ENCODE measurements around the gene RAD51B.
"Not testable (repeated sequence)": the region's sequence is repeated elsewhere in the genome, so short reads cannot be mapped to it uniquely, and the experiment has no call there.

RAD51B gene

DNA sequence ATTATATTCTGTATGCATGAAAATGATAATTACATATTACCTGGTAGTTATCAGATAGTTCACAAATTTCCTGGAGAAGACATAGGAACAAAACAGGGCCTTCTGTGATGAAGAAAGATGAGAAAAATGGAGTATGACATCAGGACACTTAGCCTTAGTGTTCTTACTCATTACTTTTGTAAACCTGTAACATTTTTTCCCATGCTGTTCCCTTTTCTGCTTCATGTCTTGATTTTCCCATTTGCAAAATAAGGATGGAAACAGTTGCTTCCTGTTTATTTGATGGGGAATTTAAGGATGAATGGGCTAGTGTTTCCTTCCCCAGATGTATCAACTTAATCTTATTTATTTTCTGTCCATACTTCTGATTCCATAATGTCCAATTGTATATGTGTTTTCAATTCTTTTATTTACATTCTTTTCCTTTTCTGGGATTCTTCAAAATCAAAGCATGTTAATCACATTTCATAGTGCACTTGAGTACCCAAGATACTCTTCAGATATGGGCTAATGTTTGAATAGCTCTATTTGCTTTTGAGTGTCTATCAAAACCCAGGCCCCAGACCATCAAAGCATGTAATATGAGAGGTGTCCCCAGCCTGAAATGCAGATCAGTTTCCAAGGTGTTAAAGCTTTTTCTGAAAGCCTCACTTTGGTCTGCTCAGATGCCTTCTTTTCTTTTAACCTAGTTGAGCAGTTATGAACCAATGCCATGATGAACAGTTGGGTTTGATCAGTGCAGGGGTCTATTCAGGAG is 260.5 kb downstream of the RAD51B start:
- FAIRE-seq (no peak), DNase-seq (ENCODE audit: insufficient read length) (no peak)
- no peak for TF ChIP-seq POLR2AphosphoS5 (IDR thresholded peaks at IDR 0.05; ENCODE audit: low read depth, low read length)

DNA sequence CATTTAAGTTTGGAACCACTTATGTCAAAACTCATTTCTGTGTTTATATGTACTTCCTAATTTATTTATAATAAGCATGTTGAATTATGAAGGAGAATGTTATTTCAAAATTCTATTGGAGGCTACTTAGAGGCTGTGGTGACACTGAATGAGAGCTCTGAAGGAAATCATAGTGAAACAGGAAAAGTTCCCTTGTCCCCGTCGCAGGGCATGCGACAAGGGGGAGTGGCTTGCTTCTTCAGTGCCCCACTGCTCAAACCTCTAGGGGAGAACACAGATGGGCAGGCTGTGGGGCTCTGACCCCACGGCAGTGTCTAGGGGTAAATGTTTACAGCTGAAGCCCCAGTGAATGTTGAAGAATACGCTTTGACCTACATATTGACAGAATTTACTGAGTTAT is 261.9 kb downstream of the RAD51B start:
- TF ChIP-seq TAF1 (IDR thresholded peaks at IDR 0.05; ENCODE audit: borderline replicate concordance, low read depth, low read length) (no peak), POLR2AphosphoS5 (IDR thresholded peaks at IDR 0.05; ENCODE audit: low read depth, low read length) (no peak), POLR2A (IDR thresholded peaks at IDR 0.05; ENCODE audit: low read depth, low read length) (no peak)
- DNase-seq (ENCODE audit: insufficient read length) (no peak), FAIRE-seq (peak; percentile 57)

DNA sequence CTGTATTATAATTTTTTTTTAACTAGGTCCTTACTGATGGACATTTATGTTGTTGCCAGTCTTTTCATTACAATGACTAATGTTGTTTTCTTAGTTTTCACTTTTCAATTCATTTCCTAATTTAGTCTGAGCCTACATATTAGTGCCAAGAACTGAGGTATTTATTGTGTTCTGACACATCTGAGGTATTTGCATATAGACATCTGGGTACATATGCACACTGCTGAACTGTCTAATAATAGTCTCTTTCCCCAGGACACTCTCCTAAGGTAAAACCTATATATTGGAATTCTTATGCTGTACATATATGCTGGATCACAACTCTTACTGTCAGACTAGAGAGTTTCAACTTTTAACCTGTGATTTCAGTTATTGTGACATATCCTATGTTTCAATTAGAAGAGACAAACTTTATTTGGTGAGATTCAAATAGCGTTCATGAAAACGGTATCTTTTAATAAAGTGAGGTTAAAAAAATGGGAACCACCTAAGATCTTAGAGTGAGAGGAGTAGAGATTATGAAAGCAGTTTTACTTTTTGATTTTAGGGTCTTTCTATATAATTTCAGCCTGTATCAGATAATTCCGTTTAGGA is 263.2 kb downstream of the RAD51B start:
- TF ChIP-seq POLR2AphosphoS5 (IDR thresholded peaks at IDR 0.05; ENCODE audit: low read depth, low read length), result no peak
- no peak for TF ChIP-seq TAF1 (IDR thresholded peaks at IDR 0.05; ENCODE audit: borderline replicate concordance, low read depth, low read length)
- no peak for TF ChIP-seq POLR2A (IDR thresholded peaks at IDR 0.05; ENCODE audit: low read depth, low read length)
- FAIRE-seq (no peak), DNase-seq (ENCODE audit: insufficient read length) (no peak)

DNA sequence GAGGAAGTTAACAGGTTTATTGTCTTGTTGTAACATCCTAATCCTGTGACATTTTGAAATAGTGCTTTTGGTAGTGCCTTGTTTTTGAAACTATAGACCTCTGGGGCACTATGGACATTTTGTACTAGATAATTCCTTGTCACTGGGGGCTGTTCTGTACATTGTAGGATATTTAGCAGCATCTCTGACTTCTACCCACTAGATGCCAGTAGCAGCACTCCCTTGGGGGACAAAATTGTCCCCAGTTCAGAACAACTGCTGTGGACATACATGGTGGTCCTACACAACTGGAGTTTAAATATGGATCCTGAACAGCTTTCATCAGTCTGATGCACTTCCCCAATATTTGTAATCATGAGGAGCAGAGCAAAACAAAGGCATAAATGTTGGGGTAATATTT is 264.7 kb downstream of the RAD51B start:
- peak; percentile 30 for FAIRE-seq

DNA sequence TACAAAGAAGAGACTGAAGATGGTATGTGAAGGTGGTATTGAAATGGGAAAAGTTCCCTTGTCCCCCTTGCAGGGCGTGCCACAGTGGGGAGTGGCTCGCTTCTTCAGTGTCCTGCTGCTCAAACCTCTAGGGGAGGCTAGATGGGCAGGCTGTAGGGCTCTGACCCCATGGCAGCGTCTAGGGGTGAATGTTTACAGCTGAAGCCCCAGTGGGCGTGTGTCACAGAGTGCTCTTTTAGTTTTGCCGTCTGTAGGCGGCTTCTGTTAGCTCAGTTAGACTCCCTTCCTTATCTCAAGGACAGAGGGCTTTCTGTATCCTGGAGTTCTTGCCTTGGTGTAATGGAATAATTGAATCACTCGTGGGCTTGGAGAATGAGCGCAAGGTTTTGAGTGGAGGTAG is 266.2 kb downstream of the RAD51B start:
- TF ChIP-seq TAF1 (IDR thresholded peaks at IDR 0.05; ENCODE audit: borderline replicate concordance, low read depth, low read length) (no peak), POLR2A (IDR thresholded peaks at IDR 0.05; ENCODE audit: low read depth, low read length) (no peak), POLR2AphosphoS5 (IDR thresholded peaks at IDR 0.05; ENCODE audit: low read depth, low read length) (no peak)
- DNase-seq (ENCODE audit: insufficient read length) (no peak), FAIRE-seq (no peak)

More for the DNA sequence above, 264.7 kb downstream of the RAD51B start:
- no peak for DNase-seq (ENCODE audit: insufficient read length)
- TF ChIP-seq TAF1 (IDR thresholded peaks at IDR 0.05; ENCODE audit: borderline replicate concordance, low read depth, low read length) (no peak), POLR2A (IDR thresholded peaks at IDR 0.05; ENCODE audit: low read depth, low read length) (no peak), POLR2AphosphoS5 (IDR thresholded peaks at IDR 0.05; ENCODE audit: low read depth, low read length) (no peak)

DNA sequence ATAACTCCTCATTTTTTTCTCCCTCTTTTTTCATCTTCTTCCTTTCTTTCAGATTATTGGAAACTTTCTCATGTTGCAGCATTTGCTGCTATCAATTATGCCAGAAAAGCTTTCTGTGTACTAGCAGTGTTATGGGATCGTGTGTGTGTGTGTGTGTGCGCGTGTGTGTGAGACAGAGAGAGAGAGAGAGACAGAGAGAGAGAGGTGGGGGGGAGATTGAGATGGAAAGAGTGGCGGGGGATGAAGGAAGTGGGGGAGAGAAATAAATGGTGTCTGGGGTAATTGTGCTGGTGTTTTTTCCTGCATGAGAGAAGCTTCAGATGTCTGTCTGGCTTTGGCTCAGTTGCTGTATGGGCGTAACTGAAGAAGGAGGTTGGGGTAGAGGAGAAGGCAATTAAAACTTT is 268.9 kb downstream of the RAD51B start:
- FAIRE-seq (no peak), DNase-seq (ENCODE audit: insufficient read length) (no peak)
- no peak for TF ChIP-seq TAF1 (IDR thresholded peaks at IDR 0.05; ENCODE audit: borderline replicate concordance, low read depth, low read length)
- TF ChIP-seq POLR2A (IDR thresholded peaks at IDR 0.05; ENCODE audit: low read depth, low read length), result no peak
- TF ChIP-seq POLR2AphosphoS5 (IDR thresholded peaks at IDR 0.05; ENCODE audit: low read depth, low read length), result no peak

DNA sequence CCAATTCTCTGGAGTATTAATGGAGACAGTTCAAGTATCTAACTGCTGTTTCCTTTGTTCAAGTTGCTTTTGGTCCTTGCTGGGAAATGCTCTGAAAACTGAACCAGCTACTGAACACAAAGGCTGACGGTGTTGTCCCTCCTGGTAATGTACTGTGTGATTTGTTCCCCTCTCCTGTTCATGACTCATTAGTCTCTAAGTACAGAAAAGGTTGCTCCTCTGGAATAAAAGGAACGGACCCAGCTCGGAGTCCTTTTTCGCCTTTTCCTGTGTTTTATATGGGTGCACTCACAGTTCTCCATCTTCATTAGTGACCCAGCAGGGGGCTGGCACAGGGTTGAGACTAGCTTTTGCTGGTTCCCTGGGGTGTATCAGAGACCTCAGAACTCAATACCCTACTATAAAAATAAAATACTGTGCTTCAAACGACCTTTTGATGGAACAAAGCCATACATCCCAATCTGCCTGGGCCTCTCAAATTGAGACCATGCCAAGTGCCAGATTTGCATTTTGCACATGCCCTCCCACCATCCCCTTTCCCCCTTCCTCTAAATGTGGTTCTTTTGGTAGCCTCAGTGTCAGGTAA is 269.7 kb downstream of the RAD51B start:
- DNase-seq (ENCODE audit: insufficient read length) (no peak), FAIRE-seq (no peak)
- TF ChIP-seq TAF1 (IDR thresholded peaks at IDR 0.05; ENCODE audit: borderline replicate concordance, low read depth, low read length), result no peak
- no peak for TF ChIP-seq POLR2A (IDR thresholded peaks at IDR 0.05; ENCODE audit: low read depth, low read length)
- no peak for TF ChIP-seq POLR2AphosphoS5 (IDR thresholded peaks at IDR 0.05; ENCODE audit: low read depth, low read length)

DNA sequence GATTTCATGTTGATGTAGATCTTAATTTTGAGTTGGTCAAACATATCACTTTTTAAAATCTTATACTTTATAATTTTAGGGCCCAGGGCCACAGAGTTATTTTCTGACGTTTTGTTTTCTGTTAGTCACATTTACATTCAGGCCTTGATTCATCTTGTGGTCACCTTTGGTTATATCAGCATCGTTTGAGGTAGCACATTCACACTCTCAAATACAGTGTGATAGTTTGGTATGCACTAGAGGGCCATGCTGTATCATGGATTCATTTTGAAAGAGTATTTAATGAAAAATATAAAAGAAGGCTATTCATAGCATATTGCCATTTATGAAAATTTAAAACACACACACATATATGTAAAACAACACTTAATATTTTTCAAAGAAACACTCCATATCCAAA is 274.6 kb downstream of the RAD51B start:
- DNase-seq (ENCODE audit: insufficient read length) (no peak), FAIRE-seq (no peak)
- TF ChIP-seq TAF1 (IDR thresholded peaks at IDR 0.05; ENCODE audit: borderline replicate concordance, low read depth, low read length) (no peak), POLR2AphosphoS5 (IDR thresholded peaks at IDR 0.05; ENCODE audit: low read depth, low read length) (no peak), POLR2A (IDR thresholded peaks at IDR 0.05; ENCODE audit: low read depth, low read length) (no peak)

DNA sequence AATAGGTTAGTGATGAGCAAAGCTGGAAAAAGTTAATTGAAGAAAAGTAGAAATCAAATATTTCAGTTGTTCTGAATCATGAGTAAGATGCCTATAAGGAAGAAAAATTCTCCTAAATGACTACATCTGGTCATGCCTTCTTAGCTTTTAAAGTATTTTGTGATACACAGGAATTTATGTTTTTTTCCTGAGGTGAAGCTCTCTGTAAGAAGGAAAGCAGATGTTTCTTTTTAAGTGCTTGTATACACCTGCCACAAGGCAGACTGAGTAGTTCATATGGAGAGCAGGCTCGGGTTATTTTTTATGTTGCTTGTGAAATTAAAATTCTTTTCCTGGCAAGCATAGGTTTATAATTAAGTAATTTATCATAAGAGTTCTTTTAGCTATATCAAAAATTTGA is 275.2 kb downstream of the RAD51B start:
- DNase-seq (ENCODE audit: insufficient read length), result no peak
- TF ChIP-seq POLR2A (IDR thresholded peaks at IDR 0.05; ENCODE audit: low read depth, low read length), result no peak
- no peak for TF ChIP-seq TAF1 (IDR thresholded peaks at IDR 0.05; ENCODE audit: borderline replicate concordance, low read depth, low read length)
- no peak for TF ChIP-seq POLR2AphosphoS5 (IDR thresholded peaks at IDR 0.05; ENCODE audit: low read depth, low read length)
- FAIRE-seq, result no peak

DNA sequence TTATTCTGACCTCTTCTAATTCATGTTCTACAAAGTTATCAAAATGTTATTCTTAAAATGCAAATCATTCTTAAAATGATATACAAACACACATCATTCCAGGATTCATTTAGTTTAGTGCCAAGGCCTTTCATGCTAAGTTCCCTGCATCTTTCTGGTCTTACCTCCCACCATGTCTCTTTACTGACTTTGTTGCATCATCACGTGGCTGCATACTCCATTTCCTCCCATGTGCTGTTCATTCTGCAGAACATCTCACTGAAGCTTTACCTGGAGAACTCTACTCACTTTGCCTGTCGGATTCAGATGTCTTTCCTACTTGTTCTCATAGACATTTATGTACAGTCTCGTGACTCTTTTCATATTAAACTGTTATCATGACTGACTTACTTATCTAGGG is 278.1 kb downstream of the RAD51B start:
- no peak for FAIRE-seq
- no peak for TF ChIP-seq POLR2AphosphoS5 (IDR thresholded peaks at IDR 0.05; ENCODE audit: low read depth, low read length)
- no peak for TF ChIP-seq TAF1 (IDR thresholded peaks at IDR 0.05; ENCODE audit: borderline replicate concordance, low read depth, low read length)
- no peak for TF ChIP-seq POLR2A (IDR thresholded peaks at IDR 0.05; ENCODE audit: low read depth, low read length)
- DNase-seq (ENCODE audit: insufficient read length), result no peak

DNA sequence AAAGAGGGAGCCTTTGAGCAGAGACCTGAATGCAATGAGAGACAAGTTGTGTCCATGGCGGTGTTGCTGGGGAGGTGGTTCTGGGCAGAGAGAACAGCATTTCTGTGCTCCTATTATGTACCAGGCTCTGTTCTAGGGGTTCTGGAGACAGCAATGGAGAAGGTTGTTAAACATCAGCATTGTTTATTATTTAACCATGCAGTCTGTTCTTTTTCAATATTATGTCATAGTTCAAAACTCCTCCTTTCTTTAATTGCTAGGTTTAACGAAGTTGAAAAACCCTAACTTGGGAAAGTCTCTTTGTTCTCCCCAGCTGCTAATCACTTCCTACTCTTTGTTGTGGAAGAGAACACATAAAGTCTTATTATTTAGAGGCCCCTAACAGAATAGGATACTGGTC is 279.3 kb downstream of the RAD51B start:
- FAIRE-seq, result no peak
- DNase-seq (ENCODE audit: insufficient read length), result no peak
- no peak for TF ChIP-seq POLR2AphosphoS5 (IDR thresholded peaks at IDR 0.05; ENCODE audit: low read depth, low read length)
- no peak for TF ChIP-seq POLR2A (IDR thresholded peaks at IDR 0.05; ENCODE audit: low read depth, low read length)
- no peak for TF ChIP-seq TAF1 (IDR thresholded peaks at IDR 0.05; ENCODE audit: borderline replicate concordance, low read depth, low read length)

DNA sequence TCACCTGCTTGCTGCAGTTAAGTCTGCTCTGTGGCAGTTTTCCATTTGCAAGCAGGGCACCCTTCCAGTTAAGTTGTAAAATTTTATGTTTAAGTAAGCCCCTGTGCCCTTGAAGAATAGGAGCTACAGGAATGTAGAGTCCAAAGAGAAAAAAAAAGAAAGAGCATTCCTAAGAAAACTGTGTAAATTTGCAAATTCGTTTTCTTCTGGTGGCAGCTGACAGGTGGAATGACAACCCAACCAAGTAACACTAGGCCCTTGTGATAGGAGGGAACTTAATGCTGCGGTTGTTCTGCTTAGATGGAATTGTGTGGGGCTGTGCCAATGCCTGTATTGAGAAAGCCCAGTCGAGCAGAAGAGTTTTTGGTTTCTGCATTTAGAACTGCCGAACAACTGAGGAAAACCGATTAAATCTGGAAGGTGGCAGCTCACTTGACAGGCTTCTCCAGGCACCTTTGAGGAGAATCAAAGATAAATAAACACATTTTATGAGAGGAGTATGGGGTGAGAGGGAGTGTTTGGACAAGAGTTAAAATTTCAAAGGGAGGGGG is 280.0 kb downstream of the RAD51B start:
- no peak for DNase-seq (ENCODE audit: insufficient read length)
- no peak for FAIRE-seq
- no peak for TF ChIP-seq TAF1 (IDR thresholded peaks at IDR 0.05; ENCODE audit: borderline replicate concordance, low read depth, low read length)
- TF ChIP-seq POLR2A (IDR thresholded peaks at IDR 0.05; ENCODE audit: low read depth, low read length), result no peak
- no peak for TF ChIP-seq POLR2AphosphoS5 (IDR thresholded peaks at IDR 0.05; ENCODE audit: low read depth, low read length)

DNA sequence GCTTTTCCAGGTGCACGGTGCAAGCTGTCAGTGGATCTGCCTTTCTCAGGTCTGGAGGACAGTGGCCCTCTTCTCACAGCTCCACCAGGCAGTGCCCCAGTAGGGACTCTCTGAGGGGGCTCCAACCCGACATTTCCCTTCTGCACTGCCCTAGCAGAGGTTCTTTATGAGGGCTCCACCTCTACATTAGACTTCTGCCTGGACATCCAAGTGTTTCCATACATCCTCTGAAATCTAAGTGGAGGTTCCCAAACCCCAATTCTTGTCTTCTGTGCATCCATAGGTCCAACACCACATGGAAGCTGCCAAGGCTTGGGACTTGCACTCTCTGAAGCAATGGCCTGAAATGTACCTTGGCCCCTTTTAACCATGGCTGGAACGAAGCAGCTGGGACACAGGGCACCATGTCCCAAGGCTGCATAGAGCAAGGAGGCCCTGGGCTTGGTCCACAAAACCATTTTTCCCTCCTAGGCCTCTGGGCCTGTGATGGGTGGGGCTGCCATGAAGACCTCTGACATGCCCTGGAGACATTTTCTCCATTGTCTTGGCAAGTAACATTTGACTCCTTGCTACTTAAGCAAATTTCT is 282.2 kb downstream of the RAD51B start:
- not testable (repeated sequence) for FAIRE-seq; DNase-seq (ENCODE audit: insufficient read length)

Measured in GM12892 (cell line).